Fibroblast of lung (primary cell): ENCODE data around the gene HRH1. TPM values are rescaled to one million over a fixed set of nuclear protein-coding genes. Genes with fewer than 3 reads are reported as not detected.

ENCODE experiments used
- DNase-seq, 2 donors: peaks; one replicate each; pipeline versions ENCODE4 v3.0.0 to v3.0.0-alpha.2; 2010; ENCODE audit warnings: low read depth in 2 of 2
- H2AFZ ChIP-seq: 2 replicates; pipeline ENCODE4 v1.5.1; 2012; ENCODE audit warnings: low read length, control low read depth, inconsistent platforms
- H3K27ac ChIP-seq: 2 replicates; pipeline ENCODE4 v1.5.1; 2011; ENCODE audit warnings: low read length, control low read depth; ENCODE audit not compliant: insufficient read depth
- H3K27me3 ChIP-seq: 2 replicates; pipeline ENCODE4 v1.5.1; 2011; ENCODE audit warnings: mild to moderate bottlenecking, low read length; ENCODE audit not compliant: control insufficient read depth, insufficient read depth
- H3K36me3 ChIP-seq: 2 replicates; pipeline ENCODE4 v1.5.1; 2011; ENCODE audit warnings: low read length; ENCODE audit not compliant: control insufficient read depth, insufficient read depth
- H3K4me1 ChIP-seq: 2 replicates; pipeline ENCODE4 v1.5.1; 2011; ENCODE audit warnings: low read length; ENCODE audit not compliant: control insufficient read depth, insufficient read depth; ENCODE audit errors: extremely low read depth
- H3K4me2 ChIP-seq: 2 replicates; pipeline ENCODE4 v1.5.1; 2011; ENCODE audit warnings: low read length, control low read depth; ENCODE audit not compliant: insufficient read depth; ENCODE audit errors: extremely low read depth
- H3K4me3 ChIP-seq, 4 experiments: fragments of 200-600 bp in 1 of 4; sonication (generic) in 1 of 4; replicated peaks in 1 of 4; 2 replicates each; pipeline ENCODE4 v1.5.1; 2011 to 2016; ENCODE audit warnings: low read length in 4 of 4, low read depth in 3 of 4, mild to moderate bottlenecking in 3 of 4, control low read depth in 2 of 4, inconsistent platforms in 1 of 4, mixed read lengths in 1 of 4; ENCODE audit not compliant: insufficient read depth in 1 of 4; ENCODE audit errors: control extremely low read depth in 1 of 4
- H3K79me2 ChIP-seq: 2 replicates; pipeline ENCODE4 v1.5.1; 2012; ENCODE audit warnings: mild to moderate bottlenecking, low read length, inconsistent platforms; ENCODE audit not compliant: control insufficient read depth, insufficient read depth
- H3K9ac ChIP-seq: 2 replicates; pipeline ENCODE4 v1.5.1; 2011; ENCODE audit warnings: mild to moderate bottlenecking, low read length, control low read depth; ENCODE audit not compliant: insufficient read depth
- H3K9me3 ChIP-seq: 2 replicates; pipeline ENCODE4 v1.5.1; 2012; ENCODE audit warnings: low read depth, low read length; ENCODE audit not compliant: control insufficient read depth, insufficient read depth
- H4K20me1 ChIP-seq: 2 replicates; pipeline ENCODE4 v1.5.1; 2011; ENCODE audit warnings: low read length; ENCODE audit not compliant: control insufficient read depth, insufficient read depth; ENCODE audit errors: extremely low read depth
- EZH2 ChIP-seq: IDR thresholded peaks from 2 replicates; pipeline ENCODE4 v1.5.1; 2012; ENCODE audit warnings: low read length, control low read depth, mild to moderate bottlenecking; ENCODE audit errors: missing control alignments
- polyA plus RNA-seq, 2 donors: library from polyadenylated mRNA; depleted of rRNA in 1 of 2; stranded (reverse) in 1 of 2; unstranded in 1 of 2; fragments of >200 nt; gene quantifications; 2 replicates each; pipeline ENCODE4 v1.2.1, GENCODE V29; 2011 to 2012; ENCODE audit warnings: missing spikeins in 1 of 2
- total RNA-seq: library from RNA; depleted of rRNA; stranded (reverse); fragments of >200 nt; gene quantifications from 2 replicates; pipeline ENCODE4 v1.2.1, GENCODE V29; 2014
- TF ChIP-seq, protein P1 (sequence below), 2 donors: IDR thresholded peaks in 1 of 2; conservative IDR thresholded peaks in 1 of 2; 1 replicate in 1 of 2; 2 replicates in 1 of 2; pipeline ENCODE4 v1.5.1; 2011 to 2012; ENCODE audit warnings: low read length in 2 of 2, control low read depth in 1 of 2, inconsistent platforms in 1 of 2, low read depth in 1 of 2, mild to moderate bottlenecking in 1 of 2

HRH1 gene
- total and polyA plus RNA-seq, 2 donors (not counting 1 experiment from before 2014, with no cell fraction given), result 12.6 to 30.6 TPM

DNA sequence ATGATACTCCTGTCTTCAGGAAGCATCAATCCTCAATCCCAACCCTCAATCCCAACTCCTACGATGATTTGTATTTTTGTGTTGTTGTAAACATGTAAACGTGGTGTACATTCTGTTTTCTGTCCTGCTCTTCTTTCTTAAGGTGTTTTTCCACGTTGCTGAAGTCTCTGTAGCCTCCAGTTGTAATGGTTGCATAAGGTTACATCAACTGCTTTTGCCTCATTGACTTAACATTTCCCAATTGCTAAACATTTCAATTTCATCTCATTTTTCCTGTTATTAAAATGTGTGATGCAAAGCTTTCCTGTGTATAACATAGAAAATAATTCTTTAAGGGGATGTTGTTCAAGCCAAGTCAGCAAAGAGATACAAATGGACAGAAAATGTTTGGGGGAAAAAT is 33.4 kb downstream of the HRH1 start:
- TF ChIP-seq, protein P1, sequence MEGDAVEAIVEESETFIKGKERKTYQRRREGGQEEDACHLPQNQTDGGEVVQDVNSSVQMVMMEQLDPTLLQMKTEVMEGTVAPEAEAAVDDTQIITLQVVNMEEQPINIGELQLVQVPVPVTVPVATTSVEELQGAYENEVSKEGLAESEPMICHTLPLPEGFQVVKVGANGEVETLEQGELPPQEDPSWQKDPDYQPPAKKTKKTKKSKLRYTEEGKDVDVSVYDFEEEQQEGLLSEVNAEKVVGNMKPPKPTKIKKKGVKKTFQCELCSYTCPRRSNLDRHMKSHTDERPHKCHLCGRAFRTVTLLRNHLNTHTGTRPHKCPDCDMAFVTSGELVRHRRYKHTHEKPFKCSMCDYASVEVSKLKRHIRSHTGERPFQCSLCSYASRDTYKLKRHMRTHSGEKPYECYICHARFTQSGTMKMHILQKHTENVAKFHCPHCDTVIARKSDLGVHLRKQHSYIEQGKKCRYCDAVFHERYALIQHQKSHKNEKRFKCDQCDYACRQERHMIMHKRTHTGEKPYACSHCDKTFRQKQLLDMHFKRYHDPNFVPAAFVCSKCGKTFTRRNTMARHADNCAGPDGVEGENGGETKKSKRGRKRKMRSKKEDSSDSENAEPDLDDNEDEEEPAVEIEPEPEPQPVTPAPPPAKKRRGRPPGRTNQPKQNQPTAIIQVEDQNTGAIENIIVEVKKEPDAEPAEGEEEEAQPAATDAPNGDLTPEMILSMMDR (conservative IDR thresholded peaks at IDR 0.05 in 1 of 2, IDR thresholded peaks at IDR 0.05 in 1 of 2; ENCODE audit: low read depth in 1 of 2, low read length in 2 of 2), result no peak
- no peak for TF ChIP-seq EZH2
- no peaks in the 10 kb centered on the region for H4K20me1 ChIP-seq
- H3K27me3 ChIP-seq, result no peaks in the 10 kb centered on the region
- no peaks in the 10 kb centered on the region for H3K9me3 ChIP-seq
- peaks cover 11% of the 10 kb centered on the region for H3K4me1 ChIP-seq
- no peaks in the 10 kb centered on the region for H3K79me2 ChIP-seq
- H3K36me3 ChIP-seq, result no peaks in the 10 kb centered on the region
- no peak overlapping the region for H2AFZ ChIP-seq
- no peak overlapping the region for H3K4me3 ChIP-seq
- DNase-seq, result peak in 1 of 2 donors; percentile 82
- H3K27ac ChIP-seq, result no peak overlapping the region
- H3K9ac ChIP-seq, result no peak overlapping the region
- no peak overlapping the region for H3K4me2 ChIP-seq

DNA sequence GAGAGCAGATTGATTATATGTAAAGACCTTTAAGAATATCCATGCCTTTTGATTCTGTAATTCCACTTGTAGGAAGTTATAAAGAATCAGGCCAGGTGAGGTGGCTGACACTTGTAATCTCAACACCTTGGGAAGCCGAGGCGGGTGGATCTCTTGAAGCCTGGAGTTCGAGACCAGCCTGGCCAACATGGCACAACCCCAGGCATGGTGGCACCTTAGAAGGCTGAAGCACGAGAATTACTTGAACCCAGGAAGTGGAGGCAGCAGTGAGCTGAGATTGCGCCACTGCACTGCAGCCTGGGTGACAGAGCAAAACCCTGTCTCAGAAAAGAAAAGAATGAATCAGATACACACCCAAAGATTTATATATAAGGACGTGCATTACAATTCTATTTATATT is 33.9 kb downstream of the HRH1 start:
- Histone ChIP-seq H3K4me2 (no peak overlapping the region), H3K27ac (no peak overlapping the region), H3K9me3 (no peaks in the 10 kb centered on the region), H3K27me3 (no peaks in the 10 kb centered on the region), H3K9ac (no peak overlapping the region), H2AFZ (no peak overlapping the region), H4K20me1 (no peaks in the 10 kb centered on the region), H3K4me1 (peaks cover 11% of the 10 kb centered on the region), H3K4me3 (no peak overlapping the region), H3K36me3 (no peaks in the 10 kb centered on the region), H3K79me2 (no peaks in the 10 kb centered on the region)
- DNase-seq, result no peak
- TF ChIP-seq, protein P1 (conservative IDR thresholded peaks at IDR 0.05 in 1 of 2, IDR thresholded peaks at IDR 0.05 in 1 of 2; ENCODE audit: low read depth in 1 of 2, low read length in 2 of 2), result no peak
- no peak for TF ChIP-seq EZH2

DNA sequence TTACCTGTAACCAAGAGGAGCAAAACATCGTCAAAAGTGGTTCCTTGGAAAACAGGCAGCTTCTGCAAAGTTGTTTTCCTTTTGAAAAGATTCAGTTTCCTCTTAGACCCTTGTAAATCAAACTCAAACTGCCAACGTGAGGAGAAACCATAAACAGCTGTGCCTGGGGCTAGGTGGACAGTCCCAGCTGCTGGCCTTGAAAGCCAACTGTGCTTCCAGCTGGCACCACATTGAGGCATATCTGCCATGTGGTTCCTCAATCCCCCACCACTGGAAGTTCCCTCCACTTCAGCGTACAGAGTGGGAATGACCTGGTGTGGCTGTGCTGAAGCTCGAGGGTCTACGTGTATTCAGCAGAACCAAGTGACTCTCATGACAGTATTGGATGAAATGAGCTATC is 40.9 kb downstream of the HRH1 start:
- Histone ChIP-seq H2AFZ (no peak overlapping the region), H3K79me2 (peaks cover 3% of the 10 kb centered on the region)

More for the DNA sequence above, 40.9 kb downstream of the HRH1 start:
- no peak overlapping the region for H3K9ac ChIP-seq
- peak; percentile 20 to 38 for DNase-seq
- no peak for TF ChIP-seq EZH2
- TF ChIP-seq, protein P1 (conservative IDR thresholded peaks at IDR 0.05 in 1 of 2, IDR thresholded peaks at IDR 0.05 in 1 of 2; ENCODE audit: low read depth in 1 of 2, low read length in 2 of 2), result no peak
- peak overlapping the region; percentile 70 for H3K27ac ChIP-seq
- H3K9me3 ChIP-seq, result no peaks in the 10 kb centered on the region
- H3K4me3 ChIP-seq, result no peak overlapping the region
- H4K20me1 ChIP-seq, result no peaks in the 10 kb centered on the region
- no peaks in the 10 kb centered on the region for H3K36me3 ChIP-seq
- peak overlapping the region; percentile 75 for H3K4me2 ChIP-seq
- peaks cover 26% of the 10 kb centered on the region for H3K4me1 ChIP-seq
- H3K27me3 ChIP-seq, result no peaks in the 10 kb centered on the region
